NCI-H2171 (cell line): ENCODE measurements around the gene TECPR1.
A peak's percentile ranks its signal among the peaks of the same experiment; 100 is the strongest.
"Not testable (repeated sequence)": the region's sequence is repeated elsewhere in the genome, so short reads cannot be mapped to it uniquely, and the experiment has no call there.

Experiments used
- DNase-seq: peaks from one replicate; lab custom pipeline; 2025; lab: John Stamatoyannopoulos, UW

Gene TECPR1

DNA sequence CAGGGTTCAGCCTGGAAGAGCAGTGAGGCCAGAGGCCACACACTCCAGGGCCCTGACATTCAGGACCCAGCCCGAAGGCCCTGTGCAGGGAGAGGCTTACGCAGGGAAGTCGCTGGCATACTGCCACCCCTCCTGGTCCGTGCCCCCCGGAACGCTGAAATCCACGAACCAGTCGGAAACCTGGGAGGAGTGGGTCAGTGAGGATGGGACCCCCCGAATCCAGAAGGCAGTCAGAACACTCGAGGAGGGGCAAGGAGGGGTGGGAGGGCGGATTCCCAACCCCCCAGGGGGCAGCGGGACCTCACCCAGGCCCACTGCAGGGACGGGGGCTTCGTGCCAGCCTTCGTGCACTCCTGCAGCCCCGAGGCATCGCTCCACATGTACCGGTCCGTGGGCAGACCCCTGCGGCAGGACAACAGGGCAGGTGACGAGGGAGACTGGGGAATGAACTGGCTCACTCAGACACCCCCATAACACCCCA, 27.3 kb downstream of the TECPR1 start:
- no peak for DNase-seq

DNA sequence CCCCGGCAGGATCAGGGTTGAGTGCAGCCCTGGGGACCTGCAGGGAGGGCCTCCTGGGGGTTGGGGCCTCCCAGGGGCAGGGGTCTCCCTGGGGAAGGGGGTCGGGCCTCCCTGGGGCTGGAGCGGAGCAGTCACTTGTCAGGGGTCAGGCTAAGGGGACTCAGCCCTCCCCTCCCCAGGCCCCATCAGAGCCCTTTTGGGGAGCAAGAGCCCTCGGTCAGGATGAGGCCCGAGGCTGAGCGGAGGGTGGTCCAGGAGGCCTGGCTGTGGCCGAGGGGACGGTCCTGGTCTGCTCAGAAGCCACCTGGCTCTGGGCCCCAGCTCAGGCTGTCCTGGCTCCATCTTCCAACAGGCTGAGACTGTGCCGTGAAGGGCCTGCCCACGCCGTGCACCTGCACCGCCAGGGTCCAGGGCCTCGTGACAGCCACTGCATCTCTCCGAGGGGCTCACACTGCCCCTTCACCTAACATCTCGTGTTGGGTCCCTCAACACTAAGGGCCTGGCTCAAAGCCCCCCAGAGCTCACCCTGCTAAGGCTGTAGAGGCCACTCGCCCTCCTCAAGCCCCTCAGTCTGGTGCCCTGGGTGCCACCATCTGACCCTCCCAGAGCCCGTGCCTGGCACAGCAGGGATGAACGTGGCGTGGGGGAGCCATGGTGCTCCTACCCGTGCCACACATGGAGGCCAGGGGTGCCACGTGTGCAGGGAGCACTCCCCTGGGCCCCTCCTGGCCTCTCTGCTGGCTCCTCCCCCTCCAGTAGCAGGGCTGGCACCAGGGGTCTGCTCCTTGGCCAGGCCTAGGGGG, 27.9 kb downstream of the TECPR1 start:
- no peak for DNase-seq

DNA sequence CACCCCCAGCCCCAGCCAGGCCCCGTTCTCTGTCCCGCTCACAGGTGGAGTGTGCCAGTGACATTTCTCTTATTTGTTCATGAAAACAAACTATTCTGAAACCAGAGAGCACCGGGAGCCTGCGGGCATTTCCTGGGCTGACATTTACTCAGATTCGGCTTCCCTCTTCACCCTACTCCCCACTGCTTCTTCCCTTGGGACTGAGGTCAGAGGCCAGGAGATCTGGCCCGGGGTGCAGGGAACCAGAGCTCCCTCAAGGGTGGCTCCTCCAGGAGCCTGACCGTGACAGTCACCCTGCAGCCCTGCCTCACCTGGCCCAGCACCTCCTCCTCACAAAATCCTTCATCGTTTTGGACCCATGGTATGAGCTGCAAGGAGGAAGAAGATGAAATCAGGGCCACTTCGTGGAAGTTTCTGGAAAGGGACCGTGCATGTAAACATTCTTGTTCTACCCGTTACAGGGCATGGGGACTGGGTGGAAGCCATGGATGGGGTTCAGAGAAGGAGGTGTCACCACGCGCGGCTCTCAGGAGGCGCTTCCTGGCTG, 28.6 kb downstream of the TECPR1 start:
- no peak for DNase-seq

DNA sequence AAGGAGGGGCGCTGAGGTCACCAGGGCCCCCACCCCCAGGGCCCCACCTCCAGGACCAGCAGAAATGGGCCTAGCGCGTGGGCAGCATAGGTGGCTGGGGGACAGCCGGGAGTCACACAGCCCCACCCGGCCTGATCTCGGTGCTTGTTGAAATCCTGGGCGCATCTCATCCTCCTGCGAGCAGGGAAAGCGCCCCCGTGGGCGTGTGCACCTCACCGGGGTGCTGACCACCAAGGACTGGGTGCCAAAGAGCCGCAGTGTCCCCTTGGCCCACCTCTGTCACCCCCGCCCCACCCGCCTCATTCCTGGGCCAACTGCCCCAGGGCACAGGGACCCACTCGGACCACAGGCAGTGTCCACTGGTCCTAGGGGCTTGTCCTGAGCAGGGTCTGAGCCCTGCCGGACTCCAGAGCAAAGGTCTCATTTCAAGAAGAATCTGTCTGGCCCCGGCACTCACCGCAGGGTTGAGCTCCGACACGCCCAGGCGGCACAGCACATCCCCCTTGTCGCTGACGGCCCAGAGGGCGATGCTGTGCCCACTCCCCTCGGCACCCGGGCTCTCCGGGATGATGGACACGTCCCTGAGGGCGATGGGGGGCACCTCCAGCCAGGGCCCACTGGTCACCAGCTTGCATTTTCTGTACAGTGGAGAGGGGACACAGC, 29.4 kb downstream of the TECPR1 start:
- DNase-seq: no peak

DNA sequence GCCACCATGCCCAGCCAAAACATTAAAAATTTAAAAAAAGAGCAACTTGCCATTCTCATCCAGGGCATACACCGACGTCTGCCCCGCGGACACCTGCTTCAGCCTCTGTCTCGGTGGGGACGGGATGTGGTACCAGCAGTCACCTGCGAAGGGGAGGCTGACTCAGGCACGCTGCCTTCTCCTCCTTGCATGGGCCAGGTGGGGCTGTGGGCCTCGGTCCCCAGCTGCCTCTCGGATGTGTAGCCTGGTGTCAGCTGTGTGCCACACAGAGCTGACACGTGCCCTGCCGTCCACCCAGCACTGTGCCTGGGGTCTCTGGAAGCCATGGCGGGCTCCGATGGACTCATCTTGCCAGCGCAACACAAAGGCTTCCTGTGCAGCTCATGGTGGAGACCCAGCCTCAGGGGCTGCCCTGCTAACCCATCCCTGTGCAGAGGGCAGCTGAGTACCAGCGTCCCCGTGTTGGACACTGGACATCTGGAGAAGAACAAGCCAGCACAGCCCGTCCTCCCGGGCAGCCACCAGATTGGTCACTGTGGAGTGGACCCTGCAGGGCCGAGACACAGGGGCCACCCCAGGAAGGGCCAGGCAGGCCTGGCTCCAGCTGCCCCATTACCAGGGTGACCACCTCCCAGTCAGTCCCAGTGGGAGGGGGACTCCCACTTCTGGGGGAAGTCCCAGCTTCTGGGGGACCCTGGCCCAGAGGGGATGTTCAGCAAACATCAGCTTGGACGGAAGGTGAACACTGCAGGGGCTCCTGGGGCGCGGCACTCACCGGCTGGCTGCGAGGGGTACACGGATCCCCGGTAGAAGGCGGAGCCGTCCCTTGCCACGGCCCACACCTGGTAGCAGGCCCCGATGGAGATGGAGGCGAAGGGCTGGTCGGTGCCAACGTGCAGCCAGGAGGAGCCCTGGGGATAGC, 30.2 kb downstream of the TECPR1 start:
- DNase-seq: no peak

DNA sequence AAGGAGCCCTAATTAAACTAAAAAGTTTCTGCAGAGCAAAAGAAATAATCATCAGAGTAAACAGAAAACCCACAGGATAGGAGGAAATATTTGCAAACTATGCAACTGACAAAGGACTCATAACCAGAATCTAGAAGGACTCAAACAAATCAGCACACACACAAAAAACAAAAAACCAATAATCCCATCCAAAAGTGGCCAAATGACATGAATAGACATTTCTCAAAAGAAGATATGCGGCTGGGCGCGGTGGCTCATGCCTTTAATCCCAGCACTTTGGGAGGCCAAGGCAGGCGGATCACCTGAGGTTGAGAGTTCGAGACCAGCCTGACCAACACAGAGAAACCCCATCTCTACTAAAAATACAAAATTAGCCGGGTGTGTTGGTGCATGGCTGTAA, 32.6 kb downstream of the TECPR1 start:
- DNase-seq: not testable (repeated sequence)

DNA sequence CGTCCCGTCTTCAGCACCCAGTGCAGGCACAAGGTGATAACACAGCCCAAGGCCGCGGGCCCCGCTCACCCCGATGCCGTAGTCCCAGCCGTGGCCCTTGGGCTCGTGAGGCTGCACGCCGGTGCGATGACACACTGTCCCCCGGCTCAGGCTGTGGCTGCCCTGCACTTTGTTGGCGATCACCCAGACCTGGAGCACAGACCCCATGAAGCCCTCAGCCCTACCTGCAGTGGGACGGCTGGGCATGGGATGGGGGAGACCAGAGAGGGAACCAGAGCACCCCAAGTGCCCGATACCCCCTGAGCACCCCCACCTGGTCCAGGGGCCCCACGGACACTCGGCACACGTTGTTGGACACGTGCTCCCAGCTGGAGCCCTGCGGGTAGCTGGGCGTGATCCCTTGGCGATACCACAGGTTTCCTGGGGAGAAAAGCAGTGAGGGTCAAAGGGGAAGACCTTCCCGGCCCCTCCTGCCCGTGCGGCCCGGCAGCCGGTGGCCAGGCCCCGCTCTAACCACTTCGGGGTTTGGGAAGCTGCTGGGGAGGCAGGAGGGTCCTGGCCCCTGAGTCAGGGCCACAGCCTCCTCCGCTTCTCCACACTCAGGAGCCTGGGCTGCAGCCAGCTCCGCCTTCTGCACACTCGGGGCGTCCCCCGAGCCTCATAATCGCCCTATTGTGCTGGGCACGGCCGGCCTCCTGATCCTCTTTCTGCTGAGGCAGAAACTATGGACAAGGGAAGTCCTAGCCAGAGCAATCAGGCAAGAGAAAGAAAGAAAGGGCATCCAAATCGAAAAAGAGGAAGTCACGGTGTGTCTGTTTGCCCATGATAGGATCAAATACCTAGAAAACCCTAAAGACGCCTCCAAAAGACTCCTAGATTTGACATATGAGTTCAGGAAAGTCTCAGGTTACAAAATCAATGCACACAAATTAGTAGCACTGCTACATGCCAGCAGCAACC, 34.1 kb downstream of the TECPR1 start:
- peak; percentile 24 for DNase-seq

DNA sequence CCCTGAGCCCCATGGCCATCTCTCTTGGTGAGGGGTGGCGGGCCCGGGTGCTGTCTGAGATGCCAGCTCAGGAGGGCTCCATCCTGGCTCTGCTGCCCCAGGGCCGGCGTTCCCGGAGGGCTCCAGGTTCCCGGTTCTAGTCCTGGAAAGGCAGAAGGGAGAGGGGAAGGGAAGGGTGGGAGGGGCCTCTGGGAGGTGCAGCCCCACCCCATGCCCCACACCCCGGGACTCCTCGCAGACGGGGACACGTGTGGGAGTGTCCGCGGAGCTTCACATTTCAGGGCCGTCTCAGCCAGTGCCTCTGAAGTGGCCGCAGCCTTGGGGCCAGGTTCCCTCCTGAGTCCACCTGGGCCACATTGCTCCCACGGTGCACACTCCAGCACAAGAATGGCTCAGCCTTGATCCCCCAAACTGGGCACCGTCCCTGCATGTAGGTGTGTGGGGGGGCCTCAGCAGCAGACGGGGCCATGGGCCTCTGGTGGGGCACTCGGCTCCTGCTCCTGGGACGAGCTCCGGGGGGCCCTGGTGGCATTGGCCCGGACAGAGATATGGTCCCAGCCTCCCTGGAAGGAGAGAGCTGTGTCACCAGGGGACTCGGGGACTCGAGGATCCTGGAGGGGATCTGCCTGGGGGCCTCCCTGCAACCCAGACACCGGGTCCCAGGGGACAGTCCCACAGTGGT, 35.0 kb downstream of the TECPR1 start:
- no peak for DNase-seq

DNA sequence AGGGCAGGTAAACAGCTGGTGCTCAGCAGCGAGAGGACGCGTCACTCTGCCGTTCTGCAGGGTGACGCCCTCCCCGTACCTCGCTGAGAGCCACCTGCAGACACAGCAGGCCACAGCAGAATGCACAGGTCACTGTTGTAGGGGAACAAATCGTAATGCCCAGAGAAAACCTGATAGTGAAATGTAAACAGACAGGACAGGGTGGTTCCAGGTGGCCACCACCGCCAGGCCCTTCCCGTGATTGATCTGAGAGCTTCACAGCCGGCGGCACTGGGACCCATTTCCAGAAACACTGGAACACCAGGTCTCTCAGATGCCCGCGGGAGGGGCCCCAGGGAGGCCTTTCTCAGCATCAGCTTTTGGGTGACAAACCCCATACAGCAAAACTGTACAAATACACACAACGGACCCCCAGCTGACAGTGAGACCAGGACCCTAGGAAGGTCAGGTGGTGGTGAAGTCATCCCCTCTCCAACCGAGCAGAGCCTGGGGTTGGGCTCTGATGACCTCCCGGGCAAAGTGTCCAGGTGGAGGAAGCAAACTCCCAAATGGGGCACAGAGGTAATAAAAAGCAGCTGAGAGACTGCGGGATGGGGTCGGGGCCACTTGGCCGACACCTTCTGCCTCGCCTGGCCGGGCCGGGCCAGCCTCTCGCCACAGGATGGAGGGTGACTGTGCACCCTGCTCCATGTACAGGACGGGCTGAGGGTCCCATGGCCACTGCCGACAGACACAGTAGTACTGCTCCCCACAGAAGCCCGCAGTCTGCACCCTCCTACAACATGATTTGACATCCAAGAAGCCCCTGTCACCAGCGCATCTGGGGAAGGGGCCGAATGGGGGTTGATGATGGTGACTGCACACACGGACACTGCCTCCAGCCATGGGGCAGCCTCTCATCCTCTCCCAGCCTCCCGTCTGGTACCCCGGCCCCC, 36.2 kb downstream of the TECPR1 start:
- DNase-seq: no peak

DNA sequence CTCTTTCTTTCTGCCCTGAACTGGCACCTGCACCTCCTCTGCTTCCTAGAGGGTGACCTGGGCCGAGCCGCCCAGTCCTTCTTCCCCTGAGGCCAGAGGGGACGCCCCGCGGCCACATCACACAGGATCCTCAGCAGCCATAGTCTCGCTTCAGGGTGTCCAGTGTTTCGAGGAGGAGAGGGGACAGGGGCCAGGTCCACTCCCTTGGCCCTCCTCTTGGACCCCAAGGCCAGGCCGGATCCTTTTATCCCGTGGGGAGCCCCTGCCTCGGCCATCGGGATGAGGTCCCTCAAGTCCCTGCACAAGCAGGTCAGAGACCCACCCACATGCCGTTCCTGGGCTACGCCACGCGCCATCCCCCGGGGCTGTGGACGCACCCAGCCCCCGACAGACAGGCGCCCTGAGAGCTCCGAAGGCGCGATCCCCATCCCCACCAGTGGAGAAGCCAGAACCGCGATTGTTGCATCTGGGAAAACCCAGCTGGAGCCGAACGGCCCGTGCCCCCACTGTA, 37.2 kb downstream of the TECPR1 start:
- DNase-seq: no peak

DNA sequence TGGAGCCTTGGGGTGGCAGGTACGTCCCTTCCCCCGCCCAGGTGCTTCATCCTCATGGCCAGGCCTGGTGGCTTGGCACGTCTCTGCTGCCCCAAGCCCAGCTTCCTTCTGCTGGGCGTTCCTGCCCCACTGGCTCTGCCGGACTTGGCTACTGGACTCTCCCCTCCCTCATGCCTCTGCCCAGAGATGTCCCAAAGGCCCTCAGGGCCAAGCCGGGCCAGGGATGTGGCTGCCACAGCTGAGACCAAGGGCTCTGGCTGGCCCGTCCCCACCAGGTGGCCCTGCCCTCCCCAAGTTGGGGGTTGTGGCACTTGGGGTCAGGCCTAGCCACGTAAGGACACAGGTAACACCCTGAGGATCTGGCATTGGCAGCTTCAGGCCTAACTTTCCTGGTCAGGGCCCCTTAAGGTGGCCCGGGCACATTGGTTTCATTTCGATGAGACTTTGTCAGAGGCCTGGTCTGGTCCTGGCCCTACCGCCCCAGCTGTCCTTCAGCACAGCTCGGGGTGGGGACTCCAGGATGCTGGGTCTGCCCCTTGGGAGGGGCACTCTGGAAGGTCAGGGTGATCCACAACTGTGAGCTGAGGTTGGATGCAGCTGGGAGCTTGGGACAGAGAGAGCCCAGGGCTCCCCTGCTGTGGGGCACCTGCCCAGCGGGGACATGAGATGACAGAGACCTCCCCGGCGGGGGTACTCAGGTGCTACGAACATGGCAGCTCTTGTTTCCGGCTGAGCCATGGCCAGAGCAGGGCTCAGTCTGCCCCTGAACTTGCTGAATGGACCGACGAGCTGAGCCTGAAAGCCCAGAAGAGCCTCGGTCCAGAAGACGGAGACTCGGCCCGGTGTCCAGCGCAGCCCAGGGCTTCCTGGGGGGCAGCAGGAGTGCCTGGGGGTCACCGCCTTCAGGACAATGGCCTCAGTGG, 37.9 kb downstream of the TECPR1 start:
- DNase-seq: no peak

DNA sequence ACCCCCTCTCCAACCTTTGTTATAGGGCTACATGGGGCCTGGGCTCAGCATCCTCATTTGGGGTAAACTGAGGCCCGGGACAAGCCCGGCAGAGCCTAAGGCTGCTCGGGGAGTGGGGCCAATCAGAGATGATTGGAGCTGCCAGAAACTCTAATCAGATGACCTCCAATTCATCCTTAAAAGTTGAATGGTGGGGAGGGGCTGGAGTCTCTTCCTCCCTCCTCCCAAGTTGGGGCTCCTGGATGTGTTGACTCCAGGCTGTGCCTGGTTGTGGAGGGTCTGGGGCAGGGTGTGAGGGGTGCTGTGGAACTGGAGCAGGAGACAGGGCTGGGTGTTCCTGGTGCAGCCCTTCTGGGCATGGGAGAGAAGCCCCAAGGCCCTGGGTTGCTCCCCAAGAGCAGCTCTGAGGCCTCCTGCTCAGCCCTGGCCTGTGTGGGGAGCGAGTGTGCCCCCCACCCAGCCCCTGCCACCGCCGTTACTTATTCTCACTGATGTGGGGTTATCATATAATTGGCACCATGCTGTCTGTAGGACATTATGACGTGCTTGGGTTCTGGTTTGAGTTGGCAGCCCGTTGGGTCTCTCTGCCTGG, 38.6 kb downstream of the TECPR1 start:
- DNase-seq: no peak

DNA sequence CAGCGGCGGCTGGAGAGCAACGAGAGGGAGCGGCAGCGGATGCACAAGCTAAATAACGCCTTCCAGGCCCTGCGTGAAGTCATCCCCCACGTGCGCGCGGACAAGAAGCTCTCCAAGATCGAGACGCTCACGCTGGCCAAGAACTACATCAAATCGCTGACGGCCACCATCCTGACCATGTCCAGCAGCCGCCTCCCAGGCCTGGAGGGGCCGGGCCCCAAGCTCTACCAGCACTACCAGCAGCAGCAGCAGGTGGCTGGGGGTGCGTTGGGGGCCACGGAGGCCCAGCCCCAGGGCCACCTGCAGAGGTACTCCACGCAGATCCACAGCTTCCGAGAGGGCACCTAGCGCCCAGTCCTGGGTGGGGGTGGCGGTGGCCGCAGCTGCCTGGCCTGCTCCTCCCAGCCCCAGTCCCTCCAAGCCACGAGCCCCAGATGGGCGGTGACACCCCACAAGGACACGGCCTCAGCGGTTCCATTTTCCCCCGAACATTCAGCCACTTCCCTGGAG, 39.4 kb downstream of the TECPR1 start:
- no peak for DNase-seq

DNA sequence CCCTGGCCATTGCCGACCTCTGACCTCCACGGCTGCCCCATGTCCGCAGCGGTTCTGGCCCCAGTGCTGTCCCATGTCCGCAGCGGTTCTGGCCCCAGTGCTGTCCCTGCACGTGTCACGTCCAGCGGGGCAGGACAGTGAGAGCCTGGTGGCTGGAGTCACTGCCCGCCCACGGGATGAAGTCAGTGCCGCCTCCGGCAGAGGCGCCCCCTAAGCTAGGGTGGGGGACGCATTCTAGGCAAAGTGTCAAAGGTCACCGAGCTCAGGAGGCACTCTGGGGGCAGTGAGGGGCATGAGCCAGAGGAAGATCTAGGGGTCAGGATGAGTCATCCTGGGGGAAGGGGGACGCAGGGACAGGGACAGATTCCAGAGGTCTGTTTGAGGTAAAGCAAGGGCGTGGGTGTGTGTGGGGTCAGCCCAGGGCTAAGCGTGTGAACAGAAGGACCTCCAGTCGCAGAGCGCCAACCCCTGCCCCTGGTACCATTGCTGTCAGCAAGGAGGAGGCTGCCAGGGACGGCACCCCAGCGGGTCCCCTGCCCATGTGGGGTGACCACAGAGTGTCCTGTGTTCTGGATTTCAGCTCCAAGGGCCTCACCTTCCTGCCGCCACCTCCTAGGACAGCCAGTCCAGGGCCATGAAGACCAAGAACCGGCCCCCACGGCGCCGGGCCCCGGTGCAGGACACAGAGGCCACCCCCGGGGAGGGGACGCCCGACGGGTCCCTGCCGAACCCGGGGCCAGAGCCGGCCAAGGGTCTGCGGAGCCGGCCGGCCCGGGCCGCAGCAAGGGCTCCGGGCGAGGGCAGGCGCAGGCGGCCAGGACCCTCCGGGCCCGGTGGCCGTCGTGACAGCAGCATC, 40.1 kb downstream of the TECPR1 start:
- DNase-seq: no peak

DNA sequence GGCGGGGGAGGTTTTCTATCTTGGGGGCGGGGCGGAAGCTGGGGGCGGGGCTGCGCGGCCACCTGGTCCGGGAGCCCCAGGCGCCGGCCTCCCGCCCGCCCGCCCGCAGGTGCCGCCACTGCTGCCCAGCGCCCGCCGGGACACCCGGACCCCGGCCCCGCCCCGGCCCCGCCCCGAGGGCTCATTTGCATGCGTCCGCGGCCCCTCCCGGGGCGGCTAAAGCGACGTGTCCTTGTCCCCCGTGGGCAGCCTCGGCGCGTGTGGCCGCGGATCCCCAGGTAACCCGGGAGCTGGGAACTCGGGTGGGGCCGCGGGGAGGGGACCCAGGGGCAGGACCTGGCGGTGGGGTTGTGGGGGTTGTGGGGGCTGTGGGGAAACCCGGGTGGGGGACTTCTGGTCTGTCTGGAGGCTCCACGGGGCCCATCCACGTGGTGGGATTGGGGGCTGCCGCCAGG, 40.8 kb downstream of the TECPR1 start, which contains the start of gene BHLHA15:
Gene BHLHA15, plus strand, starts transcription at position 219 of the 455 bp plus-strand sequence. CDS start 871 bp downstream, outside the sequence.
- peak; percentile 55 for DNase-seq
